Prostate gland (tissue), 2 donors: Measurements from ENCODE around the gene FBXL3.

ENCODE experiments used
- POLR2A ChIP-seq: fragments of 450-650 bp; IDR thresholded peaks from one replicate; pipeline ENCODE4 v1.6.1; 2016; ENCODE audit warnings: antibody characterized with exemption, mild to moderate bottlenecking
- TF ChIP-seq, protein P1 (sequence below), 4 experiments: fragments of 200-600 bp in 2 of 4; fragments of 450-650 bp in 2 of 4; sonication (generic) in 2 of 4; IDR thresholded peaks; 1 replicate in 3 of 4; 2 replicates in 1 of 4; pipeline ENCODE4 v1.5.1; 2016 to 2019; ENCODE audit warnings: antibody characterized with exemption in 4 of 4, mild to moderate bottlenecking in 2 of 4, moderate library complexity in 2 of 4

DNA sequence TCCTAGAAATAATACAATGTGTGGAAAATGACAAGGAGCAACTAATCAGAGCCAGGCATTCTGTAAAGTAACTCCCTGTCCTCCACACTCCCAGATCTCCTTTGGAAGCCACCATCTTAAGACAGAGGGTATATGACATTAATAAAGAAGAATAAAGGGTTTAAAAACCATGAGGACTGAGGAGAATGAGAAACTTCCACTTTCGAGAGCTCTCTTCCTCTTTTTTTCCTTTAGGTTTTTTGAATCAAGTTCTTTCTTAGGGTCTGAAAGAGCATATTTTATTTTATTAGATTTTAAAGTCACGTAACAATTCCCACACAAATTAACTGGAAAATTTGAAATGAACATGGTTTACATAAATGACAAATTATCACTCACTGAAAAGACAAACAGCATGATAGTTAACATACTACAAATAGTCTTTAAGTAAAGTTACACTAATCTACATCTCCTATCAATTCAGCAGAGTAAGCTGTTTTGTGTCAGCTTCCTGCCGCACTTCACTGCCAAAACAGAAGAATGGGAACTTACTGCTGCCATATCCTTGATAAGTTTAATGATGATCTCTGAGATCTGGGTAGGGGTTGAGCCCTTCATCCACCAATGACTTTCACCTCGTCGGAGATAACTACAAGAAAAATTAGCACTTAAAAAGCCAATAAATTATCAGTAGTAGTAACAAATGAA lies 38.6 kb upstream of the FBXL3 start:
- TF ChIP-seq, protein P1, sequence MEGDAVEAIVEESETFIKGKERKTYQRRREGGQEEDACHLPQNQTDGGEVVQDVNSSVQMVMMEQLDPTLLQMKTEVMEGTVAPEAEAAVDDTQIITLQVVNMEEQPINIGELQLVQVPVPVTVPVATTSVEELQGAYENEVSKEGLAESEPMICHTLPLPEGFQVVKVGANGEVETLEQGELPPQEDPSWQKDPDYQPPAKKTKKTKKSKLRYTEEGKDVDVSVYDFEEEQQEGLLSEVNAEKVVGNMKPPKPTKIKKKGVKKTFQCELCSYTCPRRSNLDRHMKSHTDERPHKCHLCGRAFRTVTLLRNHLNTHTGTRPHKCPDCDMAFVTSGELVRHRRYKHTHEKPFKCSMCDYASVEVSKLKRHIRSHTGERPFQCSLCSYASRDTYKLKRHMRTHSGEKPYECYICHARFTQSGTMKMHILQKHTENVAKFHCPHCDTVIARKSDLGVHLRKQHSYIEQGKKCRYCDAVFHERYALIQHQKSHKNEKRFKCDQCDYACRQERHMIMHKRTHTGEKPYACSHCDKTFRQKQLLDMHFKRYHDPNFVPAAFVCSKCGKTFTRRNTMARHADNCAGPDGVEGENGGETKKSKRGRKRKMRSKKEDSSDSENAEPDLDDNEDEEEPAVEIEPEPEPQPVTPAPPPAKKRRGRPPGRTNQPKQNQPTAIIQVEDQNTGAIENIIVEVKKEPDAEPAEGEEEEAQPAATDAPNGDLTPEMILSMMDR (IDR thresholded peaks at IDR 0.05) = no peak
- no peak for TF ChIP-seq POLR2A
